MCF 10A (cell line): ENCODE measurements around the gene PLXDC2. TPM values are rescaled to one million over a fixed set of nuclear protein-coding genes. Genes with fewer than 3 reads are reported as not detected.
A peak's percentile ranks its signal among the peaks of the same experiment; 100 is the strongest.
"Not testable (repeated sequence)": the region's sequence is repeated elsewhere in the genome, so short reads cannot be mapped to it uniquely, and the experiment has no call there.

ENCODE experiments used
- BruUV-seq: library from RNA; stranded (reverse); fragments of 400-500 nt; replicated peaks from 2 replicates; lab custom pipeline; 2021; lab: Mats Ljungman, UMichigan
- CTCF ChIA-PET: fragments of 300-600 bp; sonication (Branson Sonifier 250); formaldehyde crosslinking; extraction: SDS; loops from one replicate; lab custom pipeline; 2021; ENCODE audit warnings: antibody characterized with exemption, inconsistent platforms; lab: Yijun Ruan, JAX
- POLR2A ChIA-PET: fragments of 300-600, 350-650 bp; sonication (Branson Sonifier 250); formaldehyde crosslinking; extraction: SDS; loops from one replicate; lab custom pipeline; 2020; ENCODE audit warnings: antibody characterized with exemption, inconsistent platforms; lab: Yijun Ruan, JAX
- DNase-seq: peaks from one replicate; pipeline ENCODE4 v3.0.0-alpha.2; 2018; ENCODE audit not compliant: unreplicated experiment
- H3K27ac Mint-ChIP-seq: one replicate; pipeline ENCODE4 v1.8.0; 2022; ENCODE audit warnings: mild to moderate bottlenecking, low read depth, mixed read lengths; ENCODE audit not compliant: unreplicated experiment
- H3K27me3 Mint-ChIP-seq: one replicate; pipeline ENCODE4 v1.8.0; 2022; ENCODE audit warnings: mixed read lengths; ENCODE audit not compliant: insufficient read depth, unreplicated experiment
- H3K36me3 Mint-ChIP-seq: one replicate; pipeline ENCODE4 v1.8.0; 2022; ENCODE audit warnings: mild to moderate bottlenecking, moderate library complexity, mixed read lengths; ENCODE audit not compliant: insufficient read depth, unreplicated experiment
- H3K4me1 Mint-ChIP-seq: one replicate; pipeline ENCODE4 v1.8.0; 2022; ENCODE audit warnings: mixed read lengths; ENCODE audit not compliant: insufficient read depth, unreplicated experiment
- H3K4me3 Mint-ChIP-seq: one replicate; pipeline ENCODE4 v1.8.0; 2022; ENCODE audit warnings: mild to moderate bottlenecking, moderate library complexity, mixed read lengths; ENCODE audit not compliant: unreplicated experiment
- H3K9me3 Mint-ChIP-seq: one replicate; pipeline ENCODE4 v1.8.0; 2022; ENCODE audit warnings: mixed read lengths; ENCODE audit not compliant: unreplicated experiment
- intact Hi-C: fragments of 100-400 bp; cut with micrococcal nuclease; formaldehyde crosslinking; loops from 2 replicates; pipeline ENCODE4 v1.14.1; 2022
- total RNA-seq: library from RNA; stranded (reverse); gene quantifications from 2 replicates; pipeline ENCODE4 v1.2.3, GENCODE V29; 2022
- TF ChIP-seq, protein P1 (sequence below): fragments of 200-600 bp; IDR thresholded peaks from one replicate; pipeline ENCODE4 v1.8.0; 2022; ENCODE audit warnings: antibody characterized with exemption, mild to moderate bottlenecking; ENCODE audit not compliant: unreplicated experiment

Gene PLXDC2
- total RNA-seq, 1 experiment from 2014 or later, result 23.3 TPM

GRCh38 chr10:19999431-19999830 is 183.2 kb downstream of the PLXDC2 start:
- DNase-seq, result no peak

DNA sequence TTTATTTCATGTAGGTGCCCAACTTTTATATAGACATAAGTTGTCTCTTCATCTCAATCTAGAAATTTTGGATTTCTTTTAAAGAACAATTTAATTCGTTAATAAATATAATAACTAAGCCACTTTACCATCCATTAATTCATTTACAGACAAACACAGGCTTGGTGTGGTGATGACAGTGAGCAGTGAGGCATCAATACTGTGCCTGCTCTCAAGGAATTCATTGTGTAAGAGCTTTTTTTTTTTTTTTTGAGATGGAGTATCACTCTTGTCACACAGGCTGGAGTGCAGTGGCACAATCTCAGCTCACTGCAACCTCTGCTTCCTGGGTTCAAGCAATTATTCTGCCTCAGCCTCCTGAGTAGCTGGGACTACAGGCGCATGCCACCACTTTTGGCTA is 185.8 kb downstream of the PLXDC2 start:
- not testable (repeated sequence) for H3K4me3 Mint-ChIP-seq, BruUV-seq, DNase-seq, H3K27me3 Mint-ChIP-seq, H3K9me3 Mint-ChIP-seq
- Mint-ChIP-seq H3K27ac (peak overlapping the region; percentile 91), H3K4me1 (peaks cover 22% of the 10 kb centered on the region), H3K36me3 (peaks cover 16% of the 10 kb centered on the region)
- intact Hi-C loops, result loop anchor here (5.0 to 10.0 kb wide), 3 partner anchors 77 to 763 kb away; partner anchors contain the start of gene PLXDC2
- ChIA-PET CTCF (interaction anchor here (0.9 kb wide), 1 partner anchor 184 kb away, joined by 3 read pairs; no protein-coding TSS in a partner anchor), POLR2A (interaction anchor here (0.9 kb wide), 1 partner anchor 72 kb away, joined by 5 read pairs; no protein-coding TSS in a partner anchor)

More at GRCh38 chr10:19999431-19999830, 183.2 kb downstream of the PLXDC2 start:
- no peak overlapping the region for H3K27ac Mint-ChIP-seq
- H3K9me3 Mint-ChIP-seq, result no peaks in the 10 kb centered on the region
- no TSS peak for BruUV-seq
- no peaks in the 10 kb centered on the region for H3K27me3 Mint-ChIP-seq
- ChIA-PET POLR2A (interaction anchor here (0.9 kb wide), 1 partner anchor 8 kb away, joined by 3 read pairs; no protein-coding TSS in a partner anchor), CTCF (interaction anchor here (1.0 to 1.1 kb wide), 2 partner anchors 37 to 769 kb away, joined by 4 read pairs; no protein-coding TSS in a partner anchor)
- peaks cover 22% of the 10 kb centered on the region for H3K4me1 Mint-ChIP-seq
- TF ChIP-seq, protein P1, sequence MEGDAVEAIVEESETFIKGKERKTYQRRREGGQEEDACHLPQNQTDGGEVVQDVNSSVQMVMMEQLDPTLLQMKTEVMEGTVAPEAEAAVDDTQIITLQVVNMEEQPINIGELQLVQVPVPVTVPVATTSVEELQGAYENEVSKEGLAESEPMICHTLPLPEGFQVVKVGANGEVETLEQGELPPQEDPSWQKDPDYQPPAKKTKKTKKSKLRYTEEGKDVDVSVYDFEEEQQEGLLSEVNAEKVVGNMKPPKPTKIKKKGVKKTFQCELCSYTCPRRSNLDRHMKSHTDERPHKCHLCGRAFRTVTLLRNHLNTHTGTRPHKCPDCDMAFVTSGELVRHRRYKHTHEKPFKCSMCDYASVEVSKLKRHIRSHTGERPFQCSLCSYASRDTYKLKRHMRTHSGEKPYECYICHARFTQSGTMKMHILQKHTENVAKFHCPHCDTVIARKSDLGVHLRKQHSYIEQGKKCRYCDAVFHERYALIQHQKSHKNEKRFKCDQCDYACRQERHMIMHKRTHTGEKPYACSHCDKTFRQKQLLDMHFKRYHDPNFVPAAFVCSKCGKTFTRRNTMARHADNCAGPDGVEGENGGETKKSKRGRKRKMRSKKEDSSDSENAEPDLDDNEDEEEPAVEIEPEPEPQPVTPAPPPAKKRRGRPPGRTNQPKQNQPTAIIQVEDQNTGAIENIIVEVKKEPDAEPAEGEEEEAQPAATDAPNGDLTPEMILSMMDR, result no peak
- H3K4me3 Mint-ChIP-seq, result no peak overlapping the region
- H3K36me3 Mint-ChIP-seq, result peaks cover 16% of the 10 kb centered on the region
- intact Hi-C loops, result loop anchor here (10.0 kb wide), 1 partner anchor 55 kb away; no protein-coding TSS in a partner anchor

GRCh38 chr10:20002657-20003056 is 186.4 kb downstream of the PLXDC2 start:
- POLR2A ChIA-PET, result no interaction called here
- H3K4me1 Mint-ChIP-seq, result peaks cover 27% of the 10 kb centered on the region
- no TSS peak for BruUV-seq

GRCh38 chr10:20004087-20004523 is 187.9 kb downstream of the PLXDC2 start:
- Mint-ChIP-seq H3K9me3 (no peaks in the 10 kb centered on the region), H3K4me1 (peaks cover 27% of the 10 kb centered on the region), H3K27me3 (no peaks in the 10 kb centered on the region), H3K36me3 (peaks cover 16% of the 10 kb centered on the region), H3K27ac (peak overlapping the region; percentile 91), H3K4me3 (peak overlapping the region; percentile 54)
- TF ChIP-seq, protein P1, result no peak
- ChIA-PET CTCF (interaction anchor here (0.6 to 0.8 kb wide), 3 partner anchors 154 to 827 kb away, joined by 3 read pairs; no protein-coding TSS in a partner anchor), POLR2A (interaction anchor here (0.5 to 2.2 kb wide), 12 partner anchors 15 to 1188 kb away, joined by 3 to 15 read pairs (median 3); partner anchors contain the start of gene PLXDC2)
- intact Hi-C loops, result loop anchor here (5.0 to 10.0 kb wide), 3 partner anchors 79 to 761 kb away; partner anchors contain the start of gene PLXDC2
- TSS peak; percentile 61 for BruUV-seq
- DNase-seq, result peak; percentile 52

More at GRCh38 chr10:20002657-20003056, 186.4 kb downstream of the PLXDC2 start:
- Mint-ChIP-seq H3K27me3 (no peaks in the 10 kb centered on the region), H3K4me3 (no peak overlapping the region), H3K36me3 (peaks cover 16% of the 10 kb centered on the region), H3K27ac (peak overlapping the region; percentile 91), H3K9me3 (no peaks in the 10 kb centered on the region)
- TF ChIP-seq, protein P1, result no peak
- intact Hi-C loops, result loop anchor here (5.0 to 10.0 kb wide), 3 partner anchors 78 to 762 kb away; partner anchors contain the start of gene PLXDC2
- DNase-seq, result no peak
- CTCF ChIA-PET, result interaction anchor here (0.6 kb wide), 1 partner anchor 782 kb away, joined by 3 read pairs; no protein-coding TSS in a partner anchor
